KMS-11 (cell line): ENCODE results near the gene EDARADD.
"Not testable (repeated sequence)": the region's sequence is repeated elsewhere in the genome, so short reads cannot be mapped to it uniquely, and the experiment has no call there.

Source experiments
- H2AFZ ChIP-seq: fragments of 200-600 bp; sonication (generic); 2 replicates; pipeline ENCODE4 v1.6.1; 2016; ENCODE audit warnings: antibody characterized with exemption, mixed run types, low read depth
- H3K27ac ChIP-seq: fragments of 200-600 bp; sonication (generic); 2 replicates; pipeline ENCODE4 v1.6.1; 2016; ENCODE audit warnings: mild to moderate bottlenecking, mixed run types
- H3K27me3 ChIP-seq: fragments of 200-600 bp; sonication (generic); 2 replicates; pipeline ENCODE4 v1.6.1; 2017; ENCODE audit warnings: mild to moderate bottlenecking, low read depth, mixed run types, moderate library complexity; ENCODE audit not compliant: insufficient read depth
- H3K36me3 ChIP-seq: fragments of 200-600 bp; sonication (generic); 2 replicates; pipeline ENCODE4 v1.6.1; 2017; ENCODE audit warnings: mild to moderate bottlenecking, mixed run types; ENCODE audit not compliant: insufficient read depth
- H3K4me1 ChIP-seq: fragments of 200-600 bp; sonication (generic); 2 replicates; pipeline ENCODE4 v1.6.1; 2016; ENCODE audit warnings: mild to moderate bottlenecking, low read depth, mixed run types; ENCODE audit not compliant: poor library complexity, severe bottlenecking
- H3K4me2 ChIP-seq: fragments of 200-600 bp; sonication (generic); 2 replicates; pipeline ENCODE4 v1.7.0; 2016; ENCODE audit warnings: mild to moderate bottlenecking, mixed run types
- H3K4me3 ChIP-seq: fragments of 200-600 bp; sonication (generic); IDR thresholded peaks from 2 replicates; pipeline ENCODE4 v1.6.1; 2017; ENCODE audit warnings: low read depth, low read length, mixed read lengths; ENCODE audit not compliant: insufficient read depth
- H3K79me2 ChIP-seq: fragments of 200-600 bp; sonication (generic); 2 replicates; pipeline ENCODE4 v1.6.1; 2016; ENCODE audit warnings: low read depth, mixed run types; ENCODE audit not compliant: insufficient read depth
- H3K9ac ChIP-seq: fragments of 200-600 bp; sonication (generic); 2 replicates; pipeline ENCODE4 v1.6.1; 2016; ENCODE audit warnings: mild to moderate bottlenecking, mixed run types
- H4K20me1 ChIP-seq: fragments of 200-600 bp; sonication (generic); 2 replicates; pipeline ENCODE4 v1.6.1; 2016; ENCODE audit warnings: mild to moderate bottlenecking, mixed run types; ENCODE audit not compliant: insufficient read depth
- TF ChIP-seq, protein P1 (sequence below): fragments of 200-600 bp; sonication (generic); conservative IDR thresholded peaks from 2 replicates; pipeline ENCODE4 v1.6.1; 2017; ENCODE audit warnings: low read depth, mild to moderate bottlenecking, antibody characterized with exemption, low read length, moderate library complexity, mixed read lengths

Gene EDARADD

GRCh38 chr1:236455243-236455642, 61.2 kb downstream of the EDARADD start:
- Histone ChIP-seq H3K4me2 (no peak overlapping the region), H4K20me1 (no peaks in the 10 kb centered on the region), H3K36me3 (no peaks in the 10 kb centered on the region), H3K27ac (no peak overlapping the region), H3K4me1 (no peaks in the 10 kb centered on the region), H3K79me2 (no peaks in the 10 kb centered on the region), H3K4me3 (no peak overlapping the region), H2AFZ (no peak overlapping the region), H3K27me3 (no peaks in the 10 kb centered on the region), H3K9ac (no peak overlapping the region)
- TF ChIP-seq, protein P1, sequence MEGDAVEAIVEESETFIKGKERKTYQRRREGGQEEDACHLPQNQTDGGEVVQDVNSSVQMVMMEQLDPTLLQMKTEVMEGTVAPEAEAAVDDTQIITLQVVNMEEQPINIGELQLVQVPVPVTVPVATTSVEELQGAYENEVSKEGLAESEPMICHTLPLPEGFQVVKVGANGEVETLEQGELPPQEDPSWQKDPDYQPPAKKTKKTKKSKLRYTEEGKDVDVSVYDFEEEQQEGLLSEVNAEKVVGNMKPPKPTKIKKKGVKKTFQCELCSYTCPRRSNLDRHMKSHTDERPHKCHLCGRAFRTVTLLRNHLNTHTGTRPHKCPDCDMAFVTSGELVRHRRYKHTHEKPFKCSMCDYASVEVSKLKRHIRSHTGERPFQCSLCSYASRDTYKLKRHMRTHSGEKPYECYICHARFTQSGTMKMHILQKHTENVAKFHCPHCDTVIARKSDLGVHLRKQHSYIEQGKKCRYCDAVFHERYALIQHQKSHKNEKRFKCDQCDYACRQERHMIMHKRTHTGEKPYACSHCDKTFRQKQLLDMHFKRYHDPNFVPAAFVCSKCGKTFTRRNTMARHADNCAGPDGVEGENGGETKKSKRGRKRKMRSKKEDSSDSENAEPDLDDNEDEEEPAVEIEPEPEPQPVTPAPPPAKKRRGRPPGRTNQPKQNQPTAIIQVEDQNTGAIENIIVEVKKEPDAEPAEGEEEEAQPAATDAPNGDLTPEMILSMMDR, result no peak

DNA sequence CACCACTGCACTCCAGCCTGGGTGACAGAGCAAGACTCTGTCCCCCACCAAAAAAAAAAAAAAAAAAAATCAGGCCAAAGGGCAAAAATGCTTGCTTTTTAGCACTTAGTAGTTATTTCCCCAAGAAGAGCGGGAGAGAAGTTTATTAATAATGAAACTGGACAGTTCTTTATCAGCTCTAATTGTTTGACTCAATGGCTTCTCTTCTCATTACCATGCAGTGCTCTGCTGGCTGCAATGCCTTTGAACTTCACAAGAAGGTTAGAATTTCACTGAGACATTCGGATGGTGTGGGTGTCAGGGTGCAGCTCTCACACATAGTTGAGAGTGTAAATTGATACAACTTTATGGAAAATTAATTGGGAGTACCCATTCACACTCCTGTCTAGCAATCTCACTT, 63.7 kb downstream of the EDARADD start:
- Histone ChIP-seq H2AFZ (no peak overlapping the region), H3K4me1 (no peaks in the 10 kb centered on the region), H3K27ac (no peak overlapping the region), H3K27me3 (no peaks in the 10 kb centered on the region), H4K20me1 (no peaks in the 10 kb centered on the region), H3K4me3 (no peak overlapping the region), H3K4me2 (no peak overlapping the region), H3K79me2 (no peaks in the 10 kb centered on the region), H3K36me3 (no peaks in the 10 kb centered on the region), H3K9ac (no peak overlapping the region)
- TF ChIP-seq, protein P1, result no peak

- Histone ChIP-seq H3K4me3 (no peak overlapping the region), H3K9ac (no peak overlapping the region), H4K20me1 (no peaks in the 10 kb centered on the region), H3K79me2 (no peaks in the 10 kb centered on the region), H3K27me3 (no peaks in the 10 kb centered on the region), H3K36me3 (no peaks in the 10 kb centered on the region), H3K4me1 (no peaks in the 10 kb centered on the region), H3K4me2 (no peak overlapping the region), H2AFZ (no peak overlapping the region), H3K27ac (no peak overlapping the region)
- TF ChIP-seq, protein P1, result no peak
Observed at GRCh38 chr1:236458996-236459395, 64.9 kb downstream of the EDARADD start.

DNA sequence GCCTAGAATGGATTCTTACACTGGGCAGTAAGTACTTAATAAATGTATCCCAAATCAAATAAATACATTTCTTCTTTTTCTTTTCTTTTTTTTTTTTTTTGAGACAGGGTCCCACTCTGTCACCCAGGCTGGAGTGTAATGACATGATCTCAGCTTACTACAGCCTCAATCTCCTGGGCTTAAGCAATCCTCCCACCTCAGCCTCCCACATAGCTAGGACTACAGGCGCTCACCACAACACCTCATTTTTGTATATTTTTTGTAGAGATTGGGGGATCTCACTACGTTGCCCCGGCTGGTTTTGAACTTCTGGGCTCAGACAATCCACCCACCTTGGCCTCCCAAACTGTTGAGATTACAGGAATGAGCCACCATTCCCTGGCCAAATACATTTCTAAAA, 66.0 kb downstream of the EDARADD start:
- Histone ChIP-seq H3K36me3 (no peaks in the 10 kb centered on the region), H2AFZ (no peak overlapping the region), H4K20me1 (no peaks in the 10 kb centered on the region), H3K27me3 (no peaks in the 10 kb centered on the region), H3K27ac (no peak overlapping the region), H3K4me2 (no peak overlapping the region), H3K4me1 (peaks cover 5% of the 10 kb centered on the region), H3K9ac (no peak overlapping the region), H3K4me3 (no peak overlapping the region), H3K79me2 (no peaks in the 10 kb centered on the region)
- TF ChIP-seq, protein P1, result no peak

DNA sequence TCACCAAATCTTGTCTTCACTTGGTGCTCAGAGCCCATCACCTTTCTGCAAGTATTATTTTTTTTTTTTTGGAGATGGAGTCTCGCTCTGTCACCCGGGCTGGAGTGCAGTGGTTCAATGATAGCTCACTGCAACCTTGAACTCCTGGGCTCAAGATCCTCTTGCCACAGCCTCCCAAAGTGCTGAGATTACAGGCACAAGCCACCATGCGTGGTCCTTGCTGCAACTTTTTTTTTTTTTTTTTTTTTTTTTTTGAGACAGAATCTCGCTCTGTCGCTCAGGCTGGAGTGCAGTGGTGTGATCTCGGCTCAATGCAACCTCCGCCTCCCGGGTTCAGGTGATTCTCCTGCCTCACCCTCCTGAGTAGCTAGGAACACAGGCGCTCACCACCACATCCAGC, 70.1 kb downstream of the EDARADD start:
- peaks cover 21% of the 10 kb centered on the region for H3K4me1 ChIP-seq
- not testable (repeated sequence) for H3K79me2 ChIP-seq, H3K9ac ChIP-seq, H3K4me2 ChIP-seq, H3K36me3 ChIP-seq, H3K27me3 ChIP-seq, H2AFZ ChIP-seq, H3K4me3 ChIP-seq, H3K27ac ChIP-seq, H4K20me1 ChIP-seq
